ENCODE results near the gene PCCB.

- no peak for TF ChIP-seq CBFB (CRISPR knock-in tag; IDR thresholded peaks at IDR 0.05; ENCODE audit: low read depth)
- TF ChIP-seq CTCF (IDR thresholded peaks at IDR 0.05): no peak
Measured at GRCh38 chr3:136351905-136352304, 101.8 kb downstream of the PCCB start.
